ENCODE data around the gene CFAP61.

- no peak for TF ChIP-seq MAX (IDR thresholded peaks at IDR 0.05; ENCODE audit: low read depth, low read length)
- no peak for TF ChIP-seq CTCF (IDR thresholded peaks at IDR 0.05; ENCODE audit: low read depth, low read length)
- no peak for TF ChIP-seq POLR2A (IDR thresholded peaks at IDR 0.05; ENCODE audit: extremely low read depth, insufficient read length)
- TF ChIP-seq MYC (IDR thresholded peaks at IDR 0.05; ENCODE audit: low read depth, low read length), result no peak
Measured at GRCh38 chr20:20303320-20303719, 251.0 kb downstream of the CFAP61 start.

Measured in NB4 (cell line).